RPMI7951 (cell line): ENCODE measurements around the gene CHSY1. TPM values are rescaled to one million over a fixed set of nuclear protein-coding genes. Genes with fewer than 3 reads are reported as not detected.

ENCODE experiments used
- DNase-seq: peaks from one replicate; pipeline ENCODE4 v3.0.0-alpha.2; 2012; ENCODE audit warnings: low read depth
- total RNA-seq: library from RNA; depleted of rRNA; stranded (reverse); fragments of >200 nt; shearing (Covaris generic); gene quantifications from 2 replicates; pipeline ENCODE4 v1.2.3, GENCODE V29; 2014

The CHSY1 gene
- total RNA-seq, 1 experiment from 2014 or later = 41.5 TPM

GRCh38 chr15:101188637-101189408 lies 63.0 kb downstream of the CHSY1 start:
- peak; percentile 64 for DNase-seq

DNA sequence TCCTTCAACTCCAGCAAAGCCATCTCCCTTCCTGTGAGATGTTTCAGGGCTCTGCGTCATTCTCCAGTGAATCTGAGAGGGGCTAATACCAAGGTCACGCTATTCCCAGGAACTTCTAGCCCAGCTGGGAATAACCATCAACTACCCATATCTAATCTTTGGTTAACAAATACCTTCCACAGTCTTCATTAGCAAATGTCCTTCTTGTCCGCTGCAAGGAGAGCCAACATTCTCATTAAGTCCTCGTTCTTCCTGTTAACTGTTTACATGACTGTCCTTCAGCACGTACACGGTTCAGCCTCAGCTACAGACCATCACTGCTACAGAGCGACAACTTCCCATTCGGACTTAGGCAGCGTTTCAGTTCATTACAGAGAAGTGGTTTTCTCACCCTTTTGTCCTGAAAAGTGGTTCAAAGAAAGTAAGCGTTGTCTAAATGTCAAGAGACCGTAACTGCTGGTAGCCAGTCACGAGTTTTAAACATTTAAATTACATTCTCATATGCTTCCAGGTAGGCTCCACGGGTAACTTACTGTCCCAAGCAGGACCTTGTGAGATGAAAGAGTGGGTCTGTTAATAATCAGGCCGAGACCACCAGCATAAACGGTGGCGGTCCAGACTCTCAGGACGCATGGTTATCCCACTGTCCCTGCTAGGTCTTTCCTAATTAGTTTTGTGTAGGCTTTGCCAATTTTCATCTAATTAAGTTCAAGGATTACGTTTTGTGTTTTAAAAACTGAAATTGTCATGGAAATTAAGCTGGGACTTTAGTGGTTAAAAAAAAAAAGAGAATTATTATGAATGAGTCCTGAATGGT lies 63.8 kb downstream of the CHSY1 start:
- DNase-seq = peak; percentile 96

GRCh38 chr15:101185770-101186169 lies 66.1 kb downstream of the CHSY1 start:
- DNase-seq = peak; percentile 62

- no peak for DNase-seq
These were observed 66.5 kb downstream of the CHSY1 start for GRCh38 chr15:101185336-101185735.

GRCh38 chr15:101184830-101185229 lies 67.0 kb downstream of the CHSY1 start:
- DNase-seq = no peak

DNA sequence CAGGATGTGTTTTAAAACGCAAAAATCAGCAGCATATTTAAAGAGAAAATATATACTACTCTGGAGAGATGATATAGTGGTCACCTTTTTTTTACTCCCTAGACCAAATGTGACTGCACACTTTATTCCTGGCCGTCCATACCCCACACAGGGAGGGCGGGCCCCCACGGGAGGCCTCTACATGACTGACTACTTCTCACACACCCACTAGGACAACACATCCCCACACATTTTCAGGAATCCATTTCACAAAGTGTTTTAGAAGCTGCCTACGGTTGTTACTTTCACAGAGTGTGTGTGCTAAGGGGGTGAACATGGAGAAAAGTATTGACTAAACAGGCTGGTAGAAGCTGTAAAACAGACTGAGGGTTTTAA lies 67.9 kb downstream of the CHSY1 start:
- DNase-seq = no peak

- no peak for DNase-seq
These were observed 68.5 kb downstream of the CHSY1 start for GRCh38 chr15:101183226-101183930.

DNA sequence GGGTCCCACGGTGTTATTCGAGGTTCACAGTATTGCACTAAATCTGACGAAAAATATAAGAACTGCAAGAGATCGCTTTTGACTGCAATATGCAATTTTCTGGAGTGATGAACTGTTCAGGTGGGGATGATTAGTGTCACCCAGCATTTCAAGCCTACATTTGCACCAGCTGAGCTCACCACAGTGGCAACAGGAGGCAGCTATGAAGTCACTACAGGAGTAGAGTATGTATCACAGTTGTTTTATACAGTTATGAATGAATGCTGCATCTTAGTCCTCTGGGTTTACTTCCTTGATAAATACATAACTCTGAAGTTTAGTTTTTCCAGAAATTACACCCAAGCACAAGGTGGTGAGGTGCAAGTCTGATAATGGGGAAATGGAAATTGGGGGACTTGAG lies 69.6 kb downstream of the CHSY1 start:
- DNase-seq = no peak

GRCh38 chr15:101181349-101181748 lies 70.5 kb downstream of the CHSY1 start:
- no peak for DNase-seq

DNA sequence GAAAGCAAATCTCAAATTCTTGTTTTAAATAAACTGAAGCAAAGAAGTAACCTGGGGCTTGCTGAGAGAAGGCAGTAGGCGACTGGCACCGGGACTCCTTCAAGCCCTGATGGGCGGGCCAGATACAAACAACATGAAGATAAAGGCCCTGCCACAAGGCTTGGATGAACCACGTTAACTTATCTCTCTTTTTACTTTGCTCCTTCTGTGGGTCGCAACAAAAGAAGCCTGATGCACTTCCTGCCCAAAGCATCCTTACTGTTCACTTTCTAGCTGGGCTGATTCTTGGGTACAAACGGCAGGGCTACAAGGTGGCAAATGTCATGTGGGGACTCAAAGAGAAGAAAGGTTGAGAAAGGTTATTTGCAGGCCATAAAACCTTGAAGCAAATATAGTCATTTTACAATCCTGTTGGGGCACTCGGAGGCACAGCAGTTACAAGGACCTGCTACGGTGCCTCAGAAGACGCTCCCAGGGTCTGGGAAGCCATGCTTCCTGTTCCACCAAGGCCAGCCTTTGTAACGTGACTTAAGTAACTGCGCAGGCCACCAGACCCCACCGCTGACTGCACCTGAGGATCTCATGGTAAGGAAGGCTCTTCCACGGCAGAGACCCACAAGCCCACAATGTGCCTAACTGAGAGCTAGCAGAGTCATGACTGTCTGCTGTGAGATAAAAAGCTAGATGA lies 71.1 kb downstream of the CHSY1 start:
- DNase-seq = no peak

- DNase-seq = no peak
These were observed 72.3 kb downstream of the CHSY1 start for GRCh38 chr15:101179341-101180153.

- DNase-seq = no peak
These were observed 72.9 kb downstream of the CHSY1 start for GRCh38 chr15:101178931-101179330.

DNA sequence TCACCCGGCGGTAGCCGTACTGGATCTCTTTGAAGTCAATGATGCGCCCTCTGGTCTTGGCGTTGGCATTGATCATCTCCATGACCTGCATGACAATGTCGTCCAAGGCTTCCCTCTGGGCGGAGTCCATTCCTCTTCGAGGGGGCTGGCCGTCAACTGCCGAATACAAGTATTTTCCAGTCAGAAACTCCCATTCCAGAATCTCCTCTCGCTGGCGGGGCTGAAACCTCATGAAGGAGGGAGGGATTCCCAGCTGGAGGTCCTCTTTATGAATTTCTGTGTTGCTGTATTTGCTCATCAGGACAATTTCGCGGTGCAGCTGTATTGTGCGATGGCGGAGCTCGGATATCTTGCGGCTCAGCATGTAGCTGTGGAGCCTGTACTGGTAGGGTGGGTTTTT lies 73.4 kb downstream of the CHSY1 start:
- no peak for DNase-seq

- DNase-seq = no peak
These were observed 74.0 kb downstream of the CHSY1 start for GRCh38 chr15:101177866-101178265.

GRCh38 chr15:101176625-101177024 lies 75.2 kb downstream of the CHSY1 start:
- no peak for DNase-seq

DNA sequence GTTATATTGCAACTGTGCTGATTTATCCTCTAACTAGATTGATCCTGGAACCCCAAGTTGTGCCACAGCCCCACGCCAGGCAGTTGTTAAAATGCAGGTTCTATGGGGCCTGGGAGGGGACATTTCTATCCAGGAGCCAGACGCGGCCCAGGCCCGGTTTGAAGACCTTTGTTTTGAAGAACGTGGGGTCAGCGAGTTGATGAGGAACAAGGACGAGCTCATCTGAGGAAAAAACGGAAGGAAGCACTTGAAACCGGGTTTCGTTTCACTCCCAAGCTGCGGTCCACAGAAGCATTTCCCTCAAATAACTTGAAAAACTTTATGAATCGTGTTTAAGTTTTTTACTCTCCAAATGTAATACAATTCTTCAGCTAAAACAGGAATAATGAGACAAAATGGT lies 76.4 kb downstream of the CHSY1 start:
- DNase-seq = no peak

DNA sequence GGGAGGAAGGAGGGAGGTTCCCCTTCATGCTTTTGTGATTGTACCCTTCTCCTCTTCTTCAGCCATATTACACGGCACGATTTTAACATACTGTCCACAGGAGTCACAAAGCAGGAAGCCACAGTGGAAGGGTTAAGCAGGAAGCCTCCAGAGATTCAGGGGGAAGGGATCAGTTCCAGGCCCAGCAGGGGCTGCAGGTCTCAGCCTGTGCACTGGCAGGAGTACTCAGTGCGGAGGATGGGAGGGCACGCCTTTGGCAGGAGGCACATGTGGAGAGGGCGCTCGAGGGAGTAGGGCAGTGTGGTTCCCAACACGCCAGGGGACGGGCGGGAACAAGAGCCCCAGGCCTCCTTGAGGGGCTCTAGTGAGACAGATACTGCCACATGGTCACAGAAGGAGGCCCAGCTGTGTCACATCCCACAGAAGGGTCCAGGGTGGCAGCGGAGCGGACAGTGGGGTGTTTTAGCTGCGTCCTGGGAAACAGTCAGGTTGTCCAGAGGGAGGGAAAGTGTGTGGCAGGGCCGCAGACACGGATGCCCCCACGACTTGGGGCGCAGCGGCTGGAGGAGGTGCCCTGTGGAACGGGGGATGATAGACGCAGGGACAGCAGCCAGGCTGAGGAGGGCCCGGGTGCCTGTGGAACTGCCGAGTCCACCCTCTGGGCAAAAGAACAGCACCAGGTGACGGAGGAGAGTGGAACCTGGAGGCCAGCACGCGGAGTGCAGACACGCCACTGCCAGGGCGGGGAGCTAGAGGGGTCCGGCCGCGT lies 77.5 kb downstream of the CHSY1 start:
- no peak for DNase-seq

DNA sequence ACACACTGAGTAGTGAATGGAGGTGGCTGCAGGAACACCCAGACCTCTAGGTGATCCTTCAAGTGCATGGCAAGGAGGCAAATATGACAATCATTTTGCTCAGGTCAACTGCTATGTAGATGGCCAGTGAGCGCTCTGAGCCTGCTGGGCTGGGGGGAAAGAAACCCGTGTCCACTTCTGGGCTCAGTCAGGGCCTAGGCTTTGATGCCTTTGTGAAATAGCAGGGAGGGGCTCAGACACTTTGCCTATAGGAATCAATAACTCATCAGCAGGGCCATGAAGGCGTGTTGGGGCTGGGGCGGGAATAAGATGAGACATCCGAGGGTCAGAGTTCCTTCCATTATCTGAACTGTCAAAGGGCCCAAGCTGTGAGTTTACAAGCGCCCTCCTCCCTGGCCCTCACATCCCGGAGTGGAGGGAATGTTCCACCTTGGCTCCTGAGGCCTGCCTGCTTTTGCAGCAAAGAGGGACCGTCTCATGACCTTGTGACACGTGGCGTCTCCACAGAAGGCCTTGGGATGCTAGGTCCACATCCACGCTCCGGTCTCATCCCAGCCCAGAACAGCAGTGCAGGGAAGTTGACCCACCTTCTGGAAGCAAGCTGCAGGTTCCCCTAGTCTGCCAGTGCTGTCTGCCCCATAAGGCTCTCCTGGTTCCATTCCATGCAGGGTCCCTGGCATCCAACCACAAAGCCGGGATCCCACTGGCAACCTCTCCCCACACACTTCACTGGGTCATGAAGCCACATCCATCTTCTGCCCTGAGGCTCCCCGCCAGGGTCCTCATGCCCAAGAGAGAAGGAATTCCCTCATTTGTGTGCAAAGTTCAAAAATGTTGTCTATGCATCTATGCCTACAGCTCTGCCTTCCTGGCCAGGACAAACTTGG lies 78.4 kb downstream of the CHSY1 start:
- DNase-seq = no peak

DNA sequence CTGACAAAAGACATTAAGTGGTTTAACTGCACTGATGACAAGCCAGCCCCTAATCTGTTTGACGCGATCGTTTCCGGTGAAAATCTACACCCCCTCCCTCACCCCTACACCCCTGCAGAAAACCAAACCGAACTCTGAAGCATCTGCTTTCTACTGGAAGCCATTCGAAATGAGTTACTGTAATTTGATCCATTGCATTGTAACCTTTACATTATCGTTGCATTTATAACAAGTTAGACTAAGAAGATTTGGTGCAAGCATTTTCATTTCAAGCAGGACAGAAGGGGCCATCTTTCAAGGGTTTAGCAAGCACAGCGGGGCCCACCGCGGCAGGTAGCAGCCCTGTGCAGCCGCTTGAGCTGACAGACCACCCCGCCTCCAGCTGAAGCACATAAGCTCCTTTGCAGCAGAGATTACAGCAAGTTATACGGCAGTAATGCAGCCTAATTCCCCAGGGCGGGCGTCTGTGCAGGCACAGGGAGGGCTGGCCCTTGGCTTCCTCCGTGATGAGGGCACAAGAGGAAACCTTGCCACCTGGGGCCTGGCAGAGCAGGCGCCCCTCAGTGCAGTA lies 79.3 kb downstream of the CHSY1 start:
- DNase-seq = no peak
